ENCODE results near the gene GSN.

DNA sequence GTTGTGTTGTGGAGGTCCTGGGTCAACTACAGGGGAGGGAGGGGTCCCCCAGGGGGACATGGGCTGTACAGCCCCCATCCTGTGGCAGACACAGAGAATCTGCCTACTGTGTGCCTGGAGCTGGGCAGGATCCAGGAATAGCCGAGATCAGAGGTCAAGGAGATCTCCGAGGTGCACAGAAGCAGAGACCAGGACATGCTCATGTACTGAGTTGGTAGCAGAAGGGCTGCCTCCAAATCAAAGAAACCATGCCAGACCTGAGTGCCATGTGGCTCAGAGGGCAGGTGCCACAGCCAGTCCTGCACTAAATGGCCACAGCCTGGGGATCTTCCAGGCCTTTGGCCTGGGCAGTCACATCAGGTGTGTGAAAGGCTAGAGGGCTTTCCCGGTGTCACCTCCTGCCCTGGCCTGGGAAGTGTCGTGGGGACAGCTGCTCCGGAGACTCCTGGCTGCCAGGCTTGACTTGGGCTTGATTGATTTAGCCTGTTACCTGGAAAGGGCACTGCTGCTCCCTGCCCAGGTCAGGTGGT lies 27.8 kb downstream of the GSN start:
- no peak for TF ChIP-seq CTCF (IDR thresholded peaks at IDR 0.05)
- TF ChIP-seq ZFX (IDR thresholded peaks at IDR 0.05; ENCODE audit: borderline replicate concordance), result no peak
